ENCODE measurements around the gene METTL23.
"Not testable (repeated sequence)": the region's sequence is repeated elsewhere in the genome, so short reads cannot be mapped to it uniquely, and the experiment has no call there.

The METTL23 gene

GRCh38 chr17:76695059-76695831 lies 31.4 kb upstream of the METTL23 start:
- DNase-seq, result no peak

DNA sequence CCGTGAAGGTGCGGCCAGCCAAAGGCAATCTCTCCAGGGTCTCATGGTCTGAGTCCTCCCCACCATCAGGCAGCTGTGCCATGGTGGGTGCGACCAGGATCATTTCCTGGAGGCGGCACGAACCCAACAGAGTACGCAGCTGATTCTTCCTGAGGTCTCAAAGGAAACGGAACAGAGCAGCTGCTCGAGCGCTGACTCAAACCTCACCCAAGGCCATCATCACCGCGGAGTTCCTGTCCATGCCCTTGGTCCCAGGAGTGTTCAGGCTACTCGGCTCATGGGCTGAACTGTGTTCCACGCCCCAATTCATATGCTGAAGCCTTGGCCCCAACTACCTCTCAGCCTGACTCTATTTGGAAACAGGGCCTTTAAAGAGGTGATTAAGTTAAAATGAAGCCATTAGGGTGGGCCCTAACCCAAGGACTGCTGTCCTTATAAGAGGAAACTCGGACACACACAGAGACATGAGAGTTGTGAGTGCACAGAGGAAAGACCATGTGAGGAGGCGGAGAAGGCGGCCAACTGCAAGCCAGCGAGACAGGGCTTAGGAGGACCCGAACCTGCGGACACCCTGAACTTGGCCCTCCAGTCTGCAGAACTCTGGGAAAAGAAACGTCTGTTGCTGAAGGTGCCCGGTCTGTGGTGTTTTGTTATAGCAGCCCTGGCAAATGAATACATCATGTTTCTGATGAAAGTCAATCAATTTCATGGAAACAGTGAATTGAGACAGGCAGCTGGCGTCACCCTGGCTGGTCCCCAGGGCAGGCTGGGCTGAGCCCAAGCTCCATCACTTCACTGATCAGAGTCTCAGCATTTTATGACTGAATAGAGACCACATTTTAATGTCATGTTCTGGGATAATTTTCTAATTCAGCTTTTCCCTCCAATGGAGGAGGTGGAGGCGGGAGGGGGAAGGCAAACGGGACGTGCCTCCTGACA lies 29.6 kb upstream of the METTL23 start:
- no peak for DNase-seq

DNA sequence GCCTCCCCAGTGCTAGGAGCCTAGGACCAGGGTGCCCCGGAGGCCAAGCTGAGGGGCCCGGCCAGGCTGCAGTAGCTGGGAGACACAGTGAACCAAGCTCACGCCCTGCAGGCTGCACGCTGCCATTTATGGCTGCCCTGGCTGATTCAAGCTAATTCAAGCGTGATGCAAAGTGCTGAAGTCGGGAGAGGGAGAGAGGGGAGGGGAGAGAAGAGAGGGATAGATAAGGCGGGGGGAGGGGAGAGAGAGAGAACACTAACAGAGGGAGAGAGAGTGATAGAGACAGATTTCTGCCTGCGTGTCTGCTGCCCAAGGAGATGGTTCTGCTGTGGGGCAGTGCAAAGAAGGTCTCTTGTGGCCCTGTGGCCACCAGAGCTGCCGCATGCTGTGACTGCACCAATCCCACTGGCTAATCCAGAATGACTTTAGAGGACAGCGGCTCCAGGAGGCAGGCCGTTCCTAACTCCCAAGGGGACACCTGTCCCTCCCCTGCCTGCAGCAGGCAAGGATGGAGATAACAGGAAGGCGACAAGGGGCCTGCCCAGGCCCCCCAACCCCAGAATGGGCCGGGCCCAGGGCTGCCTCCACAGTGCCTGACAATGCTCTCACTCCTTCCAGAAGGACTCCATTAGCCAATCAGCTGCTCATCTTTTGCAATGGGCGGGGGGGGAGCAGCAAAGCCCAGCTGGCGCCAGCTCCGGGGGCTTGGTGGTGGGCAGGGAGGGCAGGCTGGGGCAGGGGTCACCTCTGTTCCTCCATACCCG lies 28.8 kb upstream of the METTL23 start:
- DNase-seq, result peak; percentile 20

DNA sequence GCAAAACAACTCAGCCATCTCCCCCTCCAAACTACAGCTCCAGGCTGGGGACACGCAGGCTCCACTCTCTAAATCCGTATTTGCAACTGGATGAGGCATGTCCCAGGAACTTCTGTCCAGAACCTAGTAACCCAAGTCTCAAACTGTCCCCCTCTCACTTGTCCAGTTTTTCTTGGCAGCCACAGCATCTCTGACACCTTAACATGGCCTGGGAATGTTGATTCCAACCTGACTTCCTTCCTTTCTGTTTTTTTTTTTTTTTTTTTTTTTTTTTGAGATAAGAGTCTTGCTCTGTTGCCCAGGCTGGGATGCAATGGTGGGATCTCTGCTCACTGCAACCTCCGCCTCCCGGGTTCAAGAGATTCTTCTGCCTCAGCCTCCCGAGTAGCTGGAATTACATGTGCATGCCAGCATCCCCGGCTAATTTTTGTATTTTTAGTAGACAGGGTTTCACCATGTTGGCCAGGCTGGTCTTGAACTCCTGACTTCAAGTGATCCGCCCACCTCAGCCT lies 28.1 kb upstream of the METTL23 start:
- not testable (repeated sequence) for DNase-seq

GRCh38 chr17:76700270-76700616 lies 26.4 kb upstream of the METTL23 start:
- DNase-seq, result peak; percentile 26

- no peak for DNase-seq
Observed at GRCh38 chr17:76700617-76701470, 25.8 kb upstream of the METTL23 start.

DNA sequence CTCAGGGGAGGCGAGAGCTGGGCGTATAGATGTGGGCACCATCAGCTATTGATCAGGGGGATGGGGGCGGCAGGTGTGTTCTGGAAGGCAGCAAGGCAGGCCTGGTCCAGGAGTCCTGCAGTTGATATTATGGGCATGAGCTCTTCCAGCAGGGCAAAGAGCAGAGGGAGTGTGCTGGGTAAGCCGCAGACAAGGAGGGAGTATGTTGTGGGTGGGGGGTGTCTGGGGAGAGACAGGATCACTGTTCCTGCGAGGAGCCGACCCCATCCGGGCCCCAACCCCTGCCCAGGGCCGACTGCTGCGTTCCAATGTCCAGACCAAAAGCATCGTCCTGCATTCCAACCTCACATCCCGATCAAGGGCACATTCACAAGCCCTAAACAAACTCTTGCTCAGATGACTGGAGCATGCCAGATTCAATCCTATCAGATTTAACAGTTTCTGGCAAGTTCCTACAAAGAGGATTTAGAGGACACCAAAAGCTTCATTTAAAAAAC lies 25.1 kb upstream of the METTL23 start:
- no peak for DNase-seq

DNA sequence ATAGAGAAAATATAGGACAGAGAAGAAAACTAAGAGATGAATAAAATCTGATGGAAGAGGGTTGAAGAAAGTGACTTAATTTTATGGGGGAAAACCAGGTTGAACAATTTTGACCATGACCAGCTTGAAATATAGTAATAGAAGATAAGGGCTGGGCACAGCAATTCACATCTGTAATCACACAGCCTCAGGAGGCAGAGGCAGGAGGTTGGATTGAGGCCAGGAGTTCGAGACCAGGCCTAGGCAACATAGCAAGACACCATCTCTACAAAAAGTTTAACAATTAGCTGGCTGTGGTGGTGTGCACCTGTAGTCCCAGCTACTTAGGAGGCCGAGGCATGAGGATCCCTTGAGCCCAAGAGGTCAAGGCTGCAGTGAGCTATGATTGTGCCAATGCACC lies 24.6 kb upstream of the METTL23 start:
- DNase-seq, result no peak

- no peak for DNase-seq
Observed at GRCh38 chr17:76702941-76703637, 23.6 kb upstream of the METTL23 start.

DNA sequence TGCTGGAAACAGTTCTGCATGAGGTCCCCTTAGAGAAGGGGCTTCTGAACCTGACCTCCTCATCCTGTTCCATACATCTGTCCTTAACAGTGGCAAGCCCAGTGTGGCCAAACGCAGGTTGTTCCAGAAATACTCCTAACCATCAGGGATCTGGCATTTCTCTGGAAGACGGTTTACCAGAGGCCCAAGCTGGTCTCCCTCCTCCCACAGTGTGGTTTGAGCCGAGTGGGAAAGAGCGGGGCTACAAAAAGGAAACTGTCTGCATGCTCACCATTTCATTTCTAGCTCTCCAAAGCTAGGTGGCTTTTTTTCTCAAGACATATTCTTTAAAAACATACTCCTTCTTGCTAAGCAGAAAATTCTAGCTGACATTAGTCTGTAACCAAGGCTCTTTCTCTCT lies 21.8 kb upstream of the METTL23 start:
- DNase-seq, result no peak

DNA sequence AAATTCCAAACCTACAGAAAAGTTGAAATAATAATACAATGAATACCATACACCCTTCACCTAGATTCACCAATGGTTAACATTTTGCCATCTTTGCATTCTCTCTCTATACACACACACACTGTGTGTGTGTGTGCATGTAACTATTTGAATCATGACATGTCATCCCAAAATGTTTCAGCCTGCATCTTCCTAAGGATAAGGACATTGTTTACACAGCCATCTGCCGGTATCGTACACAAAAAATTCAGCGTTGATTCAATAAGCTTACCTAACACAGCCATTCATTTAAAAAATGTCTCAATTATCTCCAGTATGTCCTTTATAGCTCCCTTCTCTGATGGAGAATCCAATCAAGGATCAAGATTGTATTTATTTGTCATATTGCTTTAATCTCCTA lies 19.8 kb upstream of the METTL23 start:
- DNase-seq, result no peak

DNA sequence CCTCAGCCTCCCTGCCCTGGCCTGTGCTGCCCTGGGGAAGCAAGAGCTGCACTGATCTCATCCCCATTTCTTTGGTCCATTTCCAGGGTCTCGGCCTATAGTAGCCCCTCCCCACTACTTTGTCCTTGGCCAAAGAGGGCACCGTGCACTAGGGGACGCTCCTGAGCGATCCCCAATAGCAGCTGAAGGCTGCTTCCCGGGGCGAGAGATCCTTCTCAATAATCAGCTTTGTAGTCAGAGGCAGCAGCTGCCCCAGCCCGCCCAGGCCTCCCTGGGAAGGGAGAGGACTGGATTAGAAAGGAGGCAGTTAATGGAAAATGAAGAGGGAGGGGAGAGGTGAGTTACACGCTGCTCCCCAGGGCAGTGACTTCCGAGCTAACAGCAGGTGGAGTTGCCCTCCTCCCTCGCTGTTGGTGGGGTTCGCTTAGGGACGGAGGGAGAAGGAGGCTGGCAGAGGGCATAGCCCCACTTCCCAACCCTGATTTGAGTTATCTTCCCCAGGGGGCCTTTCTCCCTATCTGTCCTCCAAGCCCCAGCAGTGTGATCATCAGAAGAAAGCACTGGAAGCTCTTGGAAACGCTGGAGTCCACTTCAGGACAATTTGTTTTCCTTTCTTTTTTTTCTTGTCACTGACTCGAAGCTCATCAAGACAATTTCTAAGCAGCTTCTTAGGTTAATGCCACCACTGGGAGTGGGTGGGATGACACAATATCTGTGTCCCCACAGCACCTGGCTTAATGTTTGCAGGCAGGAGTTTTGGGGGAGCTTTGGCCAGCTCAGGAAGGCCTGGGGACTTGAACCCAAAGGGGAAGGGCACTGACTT lies 18.4 kb upstream of the METTL23 start:
- no peak for DNase-seq

DNA sequence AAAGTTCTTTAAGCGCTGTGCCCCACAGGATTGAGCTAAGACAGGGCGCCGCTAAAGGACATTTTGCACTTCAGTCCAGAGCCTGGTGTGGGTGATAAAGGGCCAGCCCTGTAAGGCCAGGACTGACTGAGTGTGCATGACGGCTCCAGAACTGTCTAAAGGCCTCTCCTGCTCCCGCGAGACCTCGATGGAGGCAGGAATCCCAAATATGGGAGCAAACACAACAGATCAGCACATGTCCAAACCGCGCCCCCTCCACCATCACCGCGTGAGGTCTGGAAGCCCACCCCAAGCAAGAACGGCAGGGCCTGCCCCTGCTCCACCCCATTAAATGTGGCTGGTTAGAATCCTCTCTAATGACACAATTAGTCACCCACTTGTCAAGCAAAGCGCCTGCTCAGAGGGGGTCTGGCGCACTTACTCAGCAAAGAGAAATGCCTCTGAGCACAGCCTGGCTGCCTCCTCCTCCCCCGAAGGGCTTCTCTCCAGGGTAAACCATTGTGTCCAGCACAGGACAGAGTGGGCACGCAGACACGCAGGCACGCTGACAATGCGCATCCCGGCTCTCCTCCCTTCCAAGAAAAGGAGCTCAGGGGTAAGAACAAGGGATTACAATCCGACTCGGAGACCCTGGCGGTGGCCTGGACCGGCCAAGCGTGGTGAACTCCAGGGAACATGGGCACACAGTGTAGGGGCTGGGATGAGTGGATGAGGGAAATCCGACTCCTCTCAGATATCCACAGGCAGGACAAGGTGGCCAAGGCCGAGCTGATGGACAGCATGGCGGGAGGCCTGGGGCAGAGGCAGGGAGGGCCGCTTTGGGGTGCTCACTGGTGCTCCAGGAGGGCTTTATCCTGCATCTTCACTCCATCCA lies 17.3 kb upstream of the METTL23 start:
- DNase-seq, result peak; percentile 18

- peak; percentile 14 for DNase-seq
Observed at GRCh38 chr17:76709951-76710862, 16.4 kb upstream of the METTL23 start.

- DNase-seq, result peak; percentile 74
Observed at GRCh38 chr17:76710863-76711611, 15.6 kb upstream of the METTL23 start, which contains the start of gene MXRA7. TSS of gene MXRA7 (minus strand) at chr17:76710965. CDS start at chr17:76710946, 19 bp downstream.

GRCh38 chr17:76712321-76712720 lies 14.3 kb upstream of the METTL23 start:
- not testable (repeated sequence) for DNase-seq

DNA sequence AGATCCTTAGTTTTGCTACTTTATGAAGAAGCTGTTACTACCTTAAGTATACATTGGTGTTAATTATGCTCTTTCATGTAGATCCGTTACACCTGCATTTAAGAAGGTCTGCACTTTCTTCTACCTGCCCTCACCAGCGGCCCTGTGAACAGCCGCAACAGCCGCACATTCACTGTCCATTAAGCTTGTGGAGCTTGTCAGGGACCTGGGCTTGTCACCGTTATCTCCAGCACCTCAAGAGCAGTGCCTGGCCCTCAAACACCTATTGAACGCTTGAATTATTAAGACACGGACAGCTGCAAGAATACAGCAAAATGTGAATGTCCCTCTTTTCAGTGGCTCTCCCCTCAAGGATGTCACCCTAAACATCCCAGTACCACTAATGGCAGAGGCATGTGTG lies 12.9 kb upstream of the METTL23 start:
- no peak for DNase-seq

All from NCI-H146 (cell line).